Prostate gland (tissue), 2 donors: Measurements from ENCODE around the gene DCTN2.
"Not testable (repeated sequence)": the region's sequence is repeated elsewhere in the genome, so short reads cannot be mapped to it uniquely, and the experiment has no call there.

Experiments
- CTCF ChIP-seq, 4 experiments: fragments of 200-600 bp in 2 of 4; fragments of 450-650 bp in 2 of 4; sonication (generic) in 2 of 4; IDR thresholded peaks; 1 replicate in 3 of 4; 2 replicates in 1 of 4; pipeline ENCODE4 v1.5.1; 2016 to 2019; ENCODE audit warnings: antibody characterized with exemption in 4 of 4, mild to moderate bottlenecking in 2 of 4, moderate library complexity in 2 of 4
- POLR2A ChIP-seq: fragments of 450-650 bp; IDR thresholded peaks from one replicate; pipeline ENCODE4 v1.6.1; 2016; ENCODE audit warnings: antibody characterized with exemption, mild to moderate bottlenecking
- POLR2AphosphoS5 ChIP-seq: sonication (generic); formaldehyde crosslinking; IDR thresholded peaks from one replicate; pipeline ENCODE4 v1.6.1; 2017; ENCODE audit warnings: antibody characterized with exemption

GRCh38 chr12:57495051-57495701, 51.8 kb downstream of the DCTN2 start:
- TF ChIP-seq CTCF (IDR thresholded peaks at IDR 0.05); POLR2AphosphoS5; POLR2A: not testable (repeated sequence)
